HEK293 (cell line): ENCODE measurements around the gene BTG1.

Source experiments
- CTCF ChIP-seq: fragments of 450-650 bp; formaldehyde crosslinking; IDR thresholded peaks from 2 replicates; pipeline ENCODE4 v1.5.1; 2016; ENCODE audit warnings: missing biosample characterization, missing genetic modification characterization
- REST ChIP-seq: fragments of 450-650 bp; formaldehyde crosslinking; IDR thresholded peaks from 2 replicates; pipeline ENCODE4 v1.5.1; 2016; ENCODE audit warnings: missing biosample characterization, missing genetic modification characterization
- ZNF202 ChIP-seq: fragments of 450-650 bp; formaldehyde crosslinking; IDR thresholded peaks from 2 replicates; pipeline ENCODE4 v1.5.1; 2016; ENCODE audit warnings: missing biosample characterization, missing genetic modification characterization, borderline replicate concordance

- TF ChIP-seq CTCF (tag by site-specific recombination) (no peak), ZNF202 (tag by site-specific recombination) (no peak), REST (no peak)
These were observed 36.0 kb downstream of the BTG1 start for GRCh38 chr12:92109613-92110012.
